ENCODE results near the gene GPR158.

The GPR158 gene

DNA sequence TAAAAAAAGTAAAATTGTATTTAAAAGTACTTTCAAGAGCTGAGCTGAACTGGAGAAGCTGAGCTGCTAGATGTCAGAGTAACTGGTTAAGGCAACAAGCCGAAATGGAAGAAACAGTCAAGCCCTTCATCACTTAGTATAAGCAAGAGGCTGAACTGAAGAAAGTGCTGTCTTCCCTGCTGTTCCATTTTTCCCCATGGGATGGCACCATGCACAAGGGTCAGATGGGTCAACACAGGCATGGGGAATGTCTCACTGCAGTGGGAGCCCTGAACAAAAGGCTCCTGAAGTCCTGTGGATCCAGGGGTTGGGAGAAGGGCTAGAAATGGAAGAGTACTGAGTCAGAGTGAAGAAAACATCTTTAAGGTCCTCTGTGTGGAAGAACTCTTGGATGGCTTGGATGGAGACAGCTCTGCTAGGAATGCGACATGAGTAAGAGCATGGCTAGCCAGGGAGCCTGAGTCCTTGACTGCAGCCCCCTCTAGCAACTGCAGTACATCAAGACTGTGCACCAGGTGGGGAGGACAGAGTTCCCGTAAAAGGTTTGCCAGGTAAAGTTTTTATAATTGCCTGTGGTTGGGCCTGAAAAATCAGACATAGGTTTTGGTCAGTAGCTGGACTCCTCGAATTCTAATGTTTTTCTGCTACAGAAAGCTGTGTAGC, 348.3 kb downstream of the GPR158 start:
- in situ Hi-C loops (cut with HindIII; ENCODE audit: low pct_ligation_motif_present, low sequenced_read_pairs): no loop called here
- Histone ChIP-seq H3K4me3 (ENCODE audit: low read depth, low read length) (no peak overlapping the region), H3K27ac (no peak overlapping the region), H3K36me3 (replicated peaks) (no peaks in the 10 kb centered on the region), H3K27me3 (replicated peaks) (no peaks in the 10 kb centered on the region)
- DNase-seq: no peak
- TF ChIP-seq, protein P1, sequence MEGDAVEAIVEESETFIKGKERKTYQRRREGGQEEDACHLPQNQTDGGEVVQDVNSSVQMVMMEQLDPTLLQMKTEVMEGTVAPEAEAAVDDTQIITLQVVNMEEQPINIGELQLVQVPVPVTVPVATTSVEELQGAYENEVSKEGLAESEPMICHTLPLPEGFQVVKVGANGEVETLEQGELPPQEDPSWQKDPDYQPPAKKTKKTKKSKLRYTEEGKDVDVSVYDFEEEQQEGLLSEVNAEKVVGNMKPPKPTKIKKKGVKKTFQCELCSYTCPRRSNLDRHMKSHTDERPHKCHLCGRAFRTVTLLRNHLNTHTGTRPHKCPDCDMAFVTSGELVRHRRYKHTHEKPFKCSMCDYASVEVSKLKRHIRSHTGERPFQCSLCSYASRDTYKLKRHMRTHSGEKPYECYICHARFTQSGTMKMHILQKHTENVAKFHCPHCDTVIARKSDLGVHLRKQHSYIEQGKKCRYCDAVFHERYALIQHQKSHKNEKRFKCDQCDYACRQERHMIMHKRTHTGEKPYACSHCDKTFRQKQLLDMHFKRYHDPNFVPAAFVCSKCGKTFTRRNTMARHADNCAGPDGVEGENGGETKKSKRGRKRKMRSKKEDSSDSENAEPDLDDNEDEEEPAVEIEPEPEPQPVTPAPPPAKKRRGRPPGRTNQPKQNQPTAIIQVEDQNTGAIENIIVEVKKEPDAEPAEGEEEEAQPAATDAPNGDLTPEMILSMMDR (IDR thresholded peaks at IDR 0.05; ENCODE audit: low read depth, low read length, missing control alignments): peak; percentile 51

DNA sequence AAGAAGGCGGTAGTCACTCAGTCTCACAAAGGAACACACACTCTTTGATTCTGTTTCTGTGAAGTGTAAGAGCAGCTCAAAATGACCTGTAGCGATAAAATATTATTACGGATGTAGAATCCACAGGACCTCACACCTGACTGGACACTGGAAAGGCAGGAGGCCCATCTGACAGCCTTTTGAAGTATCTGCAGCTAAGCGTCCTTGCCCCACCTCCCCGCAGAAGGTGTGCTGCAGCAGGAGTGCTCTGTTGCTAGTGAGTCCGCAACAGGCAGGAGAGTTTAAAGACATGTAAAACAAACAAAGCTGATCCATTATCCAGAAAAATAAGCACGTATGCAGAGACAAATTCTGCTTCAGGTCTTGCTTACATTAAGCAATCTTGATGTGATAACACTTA, 355.5 kb downstream of the GPR158 start:
- Histone ChIP-seq H3K36me3 (replicated peaks) (no peaks in the 10 kb centered on the region), H3K27ac (no peak overlapping the region), H3K27me3 (replicated peaks) (no peaks in the 10 kb centered on the region), H3K4me3 (ENCODE audit: low read depth, low read length) (no peak overlapping the region)
- in situ Hi-C loops (cut with HindIII; ENCODE audit: low pct_ligation_motif_present, low sequenced_read_pairs): no loop called here
- TF ChIP-seq, protein P1 (IDR thresholded peaks at IDR 0.05; ENCODE audit: low read depth, low read length, missing control alignments): no peak
- no peak for DNase-seq

GRCh38 chr10:25531457-25532061, 356.8 kb downstream of the GPR158 start:
- H3K4me3 ChIP-seq (ENCODE audit: low read depth, low read length): no peak overlapping the region
- no peaks in the 10 kb centered on the region for H3K36me3 ChIP-seq (replicated peaks)
- in situ Hi-C loops (cut with HindIII; ENCODE audit: low pct_ligation_motif_present, low sequenced_read_pairs): no loop called here
- H3K27me3 ChIP-seq (replicated peaks): no peaks in the 10 kb centered on the region
- TF ChIP-seq, protein P1 (IDR thresholded peaks at IDR 0.05; ENCODE audit: low read depth, low read length, missing control alignments): no peak
- DNase-seq: no peak
- no peak overlapping the region for H3K27ac ChIP-seq

DNA sequence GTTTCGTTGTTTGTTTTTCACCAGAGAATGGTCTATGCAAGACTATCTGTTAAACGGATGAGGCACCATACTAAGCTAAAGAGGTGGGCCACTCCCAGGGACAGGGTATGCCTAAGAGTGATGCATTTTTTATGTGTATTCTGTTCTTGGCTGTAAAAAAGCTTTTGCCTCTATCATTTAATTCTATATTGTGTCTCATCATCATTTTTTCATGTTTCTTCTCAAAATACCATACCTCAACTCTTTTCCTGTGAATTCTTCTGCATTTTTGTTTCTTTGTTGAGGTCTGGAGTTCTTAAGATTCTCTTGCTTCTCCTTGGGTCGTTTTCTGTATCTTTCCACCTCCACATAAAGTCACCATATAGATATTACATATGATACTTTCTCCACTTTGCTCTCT, 357.4 kb downstream of the GPR158 start:
- TF ChIP-seq, protein P1 (IDR thresholded peaks at IDR 0.05; ENCODE audit: low read depth, low read length, missing control alignments): no peak
- DNase-seq: no peak
- H3K27me3 ChIP-seq (replicated peaks): no peaks in the 10 kb centered on the region
- H3K36me3 ChIP-seq (replicated peaks): no peaks in the 10 kb centered on the region
- no peak overlapping the region for H3K4me3 ChIP-seq (ENCODE audit: low read depth, low read length)
- in situ Hi-C loops (cut with HindIII; ENCODE audit: low pct_ligation_motif_present, low sequenced_read_pairs): no loop called here
- H3K27ac ChIP-seq: no peak overlapping the region

GRCh38 chr10:25536027-25536426, 361.2 kb downstream of the GPR158 start:
- H3K36me3 ChIP-seq (replicated peaks): no peaks in the 10 kb centered on the region
- no peaks in the 10 kb centered on the region for H3K27me3 ChIP-seq (replicated peaks)
- in situ Hi-C loops (cut with HindIII; ENCODE audit: low pct_ligation_motif_present, low sequenced_read_pairs): no loop called here
- no peak overlapping the region for H3K27ac ChIP-seq
- no peak overlapping the region for H3K4me3 ChIP-seq (ENCODE audit: low read depth, low read length)
- TF ChIP-seq, protein P1 (IDR thresholded peaks at IDR 0.05; ENCODE audit: low read depth, low read length, missing control alignments): no peak
- DNase-seq: no peak

GRCh38 chr10:25547382-25547781, 372.6 kb downstream of the GPR158 start:
- H3K27ac ChIP-seq: no peak overlapping the region
- H3K36me3 ChIP-seq (replicated peaks): no peaks in the 10 kb centered on the region
- in situ Hi-C loops (cut with HindIII; ENCODE audit: low pct_ligation_motif_present, low sequenced_read_pairs): no loop called here
- no peak for DNase-seq
- H3K4me3 ChIP-seq (ENCODE audit: low read depth, low read length): no peak overlapping the region
- H3K27me3 ChIP-seq (replicated peaks): no peaks in the 10 kb centered on the region
- TF ChIP-seq, protein P1 (IDR thresholded peaks at IDR 0.05; ENCODE audit: low read depth, low read length, missing control alignments): no peak
